Measurements from ENCODE around the gene NKX3-2. TPM values are rescaled to one million over a fixed set of nuclear protein-coding genes. Genes with fewer than 3 reads are reported as not detected.

The NKX3-2 gene
- total RNA-seq, 1 experiment from 2014 or later, result 2.6 TPM

- DNase-seq (ENCODE audit: low read depth), result no peak
Measured at GRCh38 chr4:13504374-13504773, 39.9 kb downstream of the NKX3-2 start.

GRCh38 chr4:13498469-13498868 lies 45.8 kb downstream of the NKX3-2 start:
- DNase-seq (ENCODE audit: low read depth), result no peak

- DNase-seq (ENCODE audit: low read depth), result no peak
Measured at GRCh38 chr4:13496605-13497004, 47.7 kb downstream of the NKX3-2 start.

- DNase-seq (ENCODE audit: low read depth), result no peak
Measured at GRCh38 chr4:13495753-13496152, 48.6 kb downstream of the NKX3-2 start.

- no peak for DNase-seq (ENCODE audit: low read depth)
Measured at GRCh38 chr4:13493793-13494192, 50.5 kb downstream of the NKX3-2 start.

- no peak for DNase-seq (ENCODE audit: low read depth)
Measured at GRCh38 chr4:13492747-13493146, 51.6 kb downstream of the NKX3-2 start.

Other genes starting within 250 kb of the NKX3-2 start
- gene RAB28, start 60.2 kb downstream of the NKX3-2 start, total RNA-seq (2014; rRNA removed; shearing (Covaris generic)), result 28.5 and 40.2 TPM in 2 replicates
- gene BOD1L1, start 83.2 kb upstream of the NKX3-2 start, total RNA-seq (2014; rRNA removed; shearing (Covaris generic)), result 8.3 and 15.1 TPM in 2 replicates